Right lobe of liver (tissue), 6 donors: ENCODE measurements around the gene WWC1. TPM values are rescaled to one million over a fixed set of nuclear protein-coding genes. Genes with fewer than 3 reads are reported as not detected.

Source experiments
- ATAC-seq, 4 donors: fragments of 200-7000 bp; cut with Tn5 transposase; one replicate each; pipeline ENCODE4 v1.9.1; 2020; ENCODE audit warnings: mild to moderate bottlenecking in 4 of 4, moderate library complexity in 4 of 4
- DNase-seq, 3 donors: peaks; one replicate each; pipeline ENCODE4 v3.0.0-alpha.2; 2020
- H3K27ac ChIP-seq, 3 donors: fragments of 200-600 bp; one replicate each; pipeline ENCODE4 v1.8.0; 2022
- H3K27me3 ChIP-seq, 2 donors: fragments of 200-600 bp; one replicate each; pipeline ENCODE4 v1.8.0; 2022
- H3K36me3 ChIP-seq, 4 donors: fragments of 200-600 bp; sonication (generic) in 1 of 4; one replicate each; pipeline versions ENCODE4 v1.5.1 to v1.8.0; 2017 to 2022; ENCODE audit warnings: control low read depth in 1 of 4
- H3K4me1 ChIP-seq, 4 donors: fragments of 200-600 bp; sonication (generic) in 1 of 4; one replicate each; pipeline versions ENCODE4 v1.5.1 to v1.8.0; 2017 to 2022; ENCODE audit warnings: control low read depth in 1 of 4
- H3K4me3 ChIP-seq, 3 donors: fragments of 200-600 bp; one replicate each; pipeline ENCODE4 v1.8.0; 2022
- H3K9me3 ChIP-seq, 4 donors: fragments of 200-600 bp; sonication (generic) in 1 of 4; one replicate each; pipeline versions ENCODE4 v1.5.1 to v1.8.0; 2017 to 2022; ENCODE audit warnings: control low read depth in 1 of 4
- CTCF ChIP-seq, 4 donors: fragments of 200-600 bp in 3 of 4; fragments of 450-650 bp in 1 of 4; IDR thresholded peaks; one replicate each; pipeline versions ENCODE4 v1.5.1 to v1.8.0; 2016 to 2022; ENCODE audit warnings: antibody characterized with exemption in 4 of 4, mild to moderate bottlenecking in 2 of 4
- POLR2A ChIP-seq: fragments of 450-650 bp; IDR thresholded peaks from one replicate; pipeline ENCODE4 v1.6.1; 2017; ENCODE audit warnings: antibody characterized with exemption, mild to moderate bottlenecking
- WGBS: methylation state at CpG from one replicate; pipeline ENCODE4 v1.1.6; 2018; ENCODE audit warnings: low coverage, low lambda C conversion rate; ENCODE audit not compliant: insufficient coverage; ENCODE audit errors: missing lambda C conversion rate; 5-methylcytosine and 5-hydroxymethylcytosine counted together
- intact Hi-C, 2 donors: fragments of 100-400 bp; cut with DNase I; formaldehyde crosslinking; loops; one replicate each; pipeline versions ENCODE4 v1.11.2 to v1.14.1; 2022
- total RNA-seq, 6 experiments: library from RNA; depleted of rRNA in 2 of 6; stranded (reverse); fragments of >200 nt in 2 of 6; fragmentation: NEBNext Ultra II Directional in 3 of 6; extraction: Animal tissue kit (Norgen Biotek cat#: 25700) in 3 of 6; gene quantifications; one replicate each; pipeline versions ENCODE4 v1.1.0 to v1.2.4, GENCODE V29; 2016 to 2023
- donor health status: DM: no; HTN: yes; CAD: no.
- donor health status: DM: no; HTN: no; CAD: no.
- donor health status: DM: no; HTN: no; CAD: no.
- donor health status: DM: no; HTN: yes; CAD: no.
- donor health status: DM: no; HTN: yes; CAD: no.

The WWC1 gene
- total RNA-seq, 6 experiments from 2014 or later, result 9.6 to 74.4 (median 23.5) TPM

- TF ChIP-seq CTCF (IDR thresholded peaks at IDR 0.05), result no peak
- TF ChIP-seq POLR2A, result no peak
- intact Hi-C loops, result no loop called here
- Histone ChIP-seq H3K4me3 (no peak overlapping the region), H3K36me3 (no peaks in the 10 kb centered on the region), H3K9me3 (no peaks in the 10 kb centered on the region), H3K27me3 (no peaks in the 10 kb centered on the region), H3K27ac (no peak overlapping the region), H3K4me1 (no peaks in the 10 kb centered on the region)
- 74% methylated on average over 9 of the region's 9 CpGs for WGBS
- DNase-seq (no peak), ATAC-seq (no peak)
Observed at GRCh38 chr5:168254013-168254693, 37.3 kb upstream of the WWC1 start.

GRCh38 chr5:168260353-168261226 is 30.9 kb upstream of the WWC1 start:
- DNase-seq, result no peak
- H3K27ac ChIP-seq, result no peak overlapping the region
- no peak overlapping the region for H3K4me3 ChIP-seq
- H3K9me3 ChIP-seq, result no peaks in the 10 kb centered on the region
- H3K4me1 ChIP-seq, result no peaks in the 10 kb centered on the region
- intact Hi-C loops, result loop anchor here in 1 of 2 donors (10.0 kb wide), 1 partner anchor 174 kb away; no protein-coding TSS in a partner anchor
- TF ChIP-seq CTCF (IDR thresholded peaks at IDR 0.05) (no peak), POLR2A (no peak)
- no peaks in the 10 kb centered on the region for H3K36me3 ChIP-seq
- H3K27me3 ChIP-seq, result no peaks in the 10 kb centered on the region
- WGBS, result 84% methylated on average over 12 of the region's 15 CpGs
- no peak for ATAC-seq

- no peak for TF ChIP-seq POLR2A
- TF ChIP-seq CTCF (IDR thresholded peaks at IDR 0.05), result no peak
- Histone ChIP-seq H3K4me3 (no peak overlapping the region), H3K36me3 (no peaks in the 10 kb centered on the region), H3K9me3 (no peaks in the 10 kb centered on the region), H3K27me3 (no peaks in the 10 kb centered on the region), H3K27ac (no peak overlapping the region), H3K4me1 (no peaks in the 10 kb centered on the region)
- ATAC-seq (no peak), DNase-seq (no peak)
- WGBS, result 0% methylated on average over 1 of the region's 3 CpGs
- intact Hi-C loops, result loop anchor here in 1 of 2 donors (10.0 kb wide), 1 partner anchor 174 kb away; no protein-coding TSS in a partner anchor
Observed at GRCh38 chr5:168261227-168261571, 30.2 kb upstream of the WWC1 start.

GRCh38 chr5:168262042-168262743 is 29.3 kb upstream of the WWC1 start:
- H3K9me3 ChIP-seq, result no peaks in the 10 kb centered on the region
- no peaks in the 10 kb centered on the region for H3K27me3 ChIP-seq
- no peak overlapping the region for H3K4me3 ChIP-seq
- H3K36me3 ChIP-seq, result no peaks in the 10 kb centered on the region
- ATAC-seq, result peak in 1 of 4 donors; percentile 20
- H3K27ac ChIP-seq, result no peak overlapping the region
- intact Hi-C loops, result loop anchor here in 1 of 2 donors (10.0 kb wide), 1 partner anchor 173 kb away; no protein-coding TSS in a partner anchor
- TF ChIP-seq CTCF (IDR thresholded peaks at IDR 0.05) (no peak), POLR2A (no peak)
- DNase-seq, result no peak
- no peaks in the 10 kb centered on the region for H3K4me1 ChIP-seq
- WGBS, result 92% methylated on average over 13 of the region's 39 CpGs
